Measurements from ENCODE around the gene SCAPER. TPM values are rescaled to one million over a fixed set of nuclear protein-coding genes. Genes with fewer than 3 reads are reported as not detected.

Gene SCAPER
- total and polyA plus RNA-seq, 8 donors, result 3.0 to 23.8 (median 14.2) TPM

DNA sequence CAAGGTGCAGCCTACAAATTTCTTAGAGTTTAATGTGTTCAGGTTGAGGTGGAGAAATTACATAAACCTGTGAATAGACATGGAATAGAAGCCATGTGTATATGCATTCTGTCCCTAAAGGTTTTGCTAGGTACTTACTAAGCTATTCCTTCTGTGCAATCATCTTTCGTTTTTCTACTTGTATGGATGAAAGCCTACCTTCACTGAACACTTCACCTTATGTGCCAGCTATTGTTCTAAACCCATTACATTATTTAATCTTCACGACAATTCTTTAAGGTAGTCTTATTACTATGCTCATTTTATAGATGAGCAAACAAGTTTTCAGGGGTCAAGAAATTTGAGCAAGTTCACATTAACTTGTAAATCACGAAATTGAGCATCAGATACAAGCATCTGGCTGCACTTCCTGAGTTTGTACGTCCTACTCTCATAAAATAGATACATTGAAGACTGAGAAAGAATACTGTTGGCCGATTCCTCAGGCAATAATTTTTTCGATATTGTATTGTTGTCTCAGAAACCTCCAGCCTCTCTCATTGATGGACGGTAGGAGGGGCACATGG lies 25.8 kb upstream of the SCAPER start:
- WGBS, 2 donors, result 14 to 15% methylated on average over 7 of the region's 7 CpGs
- Histone ChIP-seq H3K36me3 (peaks cover 0 to 3% (median 3%) of the 10 kb centered on the region in 3 donors), H3K27me3 (no peaks in the 10 kb centered on the region), H3K4me3 (peak overlapping the region; percentile 65 to 79 (median 72)), H3K27ac (peak overlapping the region; percentile 39 to 76 (median 75)), H3K4me1 (peaks cover 0 to 10% (median 7%) of the 10 kb centered on the region in 3 donors), H3K9me3 (no peaks in the 10 kb centered on the region)
- ATAC-seq (no peak), FAIRE-seq (no peak), DNase-seq (no peak)
- TF ChIP-seq, protein P1, sequence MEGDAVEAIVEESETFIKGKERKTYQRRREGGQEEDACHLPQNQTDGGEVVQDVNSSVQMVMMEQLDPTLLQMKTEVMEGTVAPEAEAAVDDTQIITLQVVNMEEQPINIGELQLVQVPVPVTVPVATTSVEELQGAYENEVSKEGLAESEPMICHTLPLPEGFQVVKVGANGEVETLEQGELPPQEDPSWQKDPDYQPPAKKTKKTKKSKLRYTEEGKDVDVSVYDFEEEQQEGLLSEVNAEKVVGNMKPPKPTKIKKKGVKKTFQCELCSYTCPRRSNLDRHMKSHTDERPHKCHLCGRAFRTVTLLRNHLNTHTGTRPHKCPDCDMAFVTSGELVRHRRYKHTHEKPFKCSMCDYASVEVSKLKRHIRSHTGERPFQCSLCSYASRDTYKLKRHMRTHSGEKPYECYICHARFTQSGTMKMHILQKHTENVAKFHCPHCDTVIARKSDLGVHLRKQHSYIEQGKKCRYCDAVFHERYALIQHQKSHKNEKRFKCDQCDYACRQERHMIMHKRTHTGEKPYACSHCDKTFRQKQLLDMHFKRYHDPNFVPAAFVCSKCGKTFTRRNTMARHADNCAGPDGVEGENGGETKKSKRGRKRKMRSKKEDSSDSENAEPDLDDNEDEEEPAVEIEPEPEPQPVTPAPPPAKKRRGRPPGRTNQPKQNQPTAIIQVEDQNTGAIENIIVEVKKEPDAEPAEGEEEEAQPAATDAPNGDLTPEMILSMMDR (IDR thresholded peaks at IDR 0.05), result no peak
- intact Hi-C loops (cut with DNase I), result no loop called here

DNA sequence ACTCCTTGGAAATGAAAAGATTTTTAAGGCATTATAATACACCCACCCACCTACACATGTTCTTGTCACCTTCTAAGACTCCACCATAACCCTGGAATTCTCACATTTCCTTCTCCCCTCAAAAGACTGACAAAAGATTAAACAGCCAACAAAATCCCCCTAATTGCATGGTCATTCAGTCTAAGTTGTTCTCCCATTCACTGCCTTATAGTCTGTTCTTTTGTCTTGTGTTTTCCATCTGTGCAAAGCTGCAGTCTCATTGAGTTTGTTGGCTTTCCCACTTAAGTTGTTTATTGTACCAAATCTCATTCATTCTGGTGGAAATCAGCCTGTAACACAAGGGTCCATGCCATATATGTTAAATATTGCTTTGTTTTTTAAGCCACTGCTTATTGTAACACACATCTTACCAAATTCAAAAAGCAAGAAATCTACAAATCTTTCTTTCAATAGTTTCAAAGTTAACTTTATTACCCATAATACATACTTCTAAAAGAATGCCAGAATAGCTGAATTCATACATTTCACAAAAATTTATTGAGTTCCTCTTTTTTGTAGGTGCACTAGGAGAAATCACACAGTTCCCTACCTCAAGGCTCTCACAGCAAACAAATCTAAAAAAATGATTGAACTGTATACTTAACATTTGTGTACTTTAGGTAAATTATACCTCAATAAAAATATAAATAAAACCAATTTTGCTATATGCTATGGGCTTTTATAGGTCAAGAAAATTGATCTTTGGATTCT lies 24.0 kb upstream of the SCAPER start:
- FAIRE-seq (no peak), DNase-seq (no peak), ATAC-seq (no peak)
- Histone ChIP-seq H3K27ac (no peak overlapping the region), H3K4me3 (no peak overlapping the region), H3K36me3 (no peaks in the 10 kb centered on the region), H3K4me1 (peaks cover 0 to 10% (median 7%) of the 10 kb centered on the region in 3 donors), H3K27me3 (no peaks in the 10 kb centered on the region), H3K9me3 (no peaks in the 10 kb centered on the region)
- TF ChIP-seq, protein P1 (IDR thresholded peaks at IDR 0.05), result no peak
- intact Hi-C loops (cut with DNase I), result no loop called here

DNA sequence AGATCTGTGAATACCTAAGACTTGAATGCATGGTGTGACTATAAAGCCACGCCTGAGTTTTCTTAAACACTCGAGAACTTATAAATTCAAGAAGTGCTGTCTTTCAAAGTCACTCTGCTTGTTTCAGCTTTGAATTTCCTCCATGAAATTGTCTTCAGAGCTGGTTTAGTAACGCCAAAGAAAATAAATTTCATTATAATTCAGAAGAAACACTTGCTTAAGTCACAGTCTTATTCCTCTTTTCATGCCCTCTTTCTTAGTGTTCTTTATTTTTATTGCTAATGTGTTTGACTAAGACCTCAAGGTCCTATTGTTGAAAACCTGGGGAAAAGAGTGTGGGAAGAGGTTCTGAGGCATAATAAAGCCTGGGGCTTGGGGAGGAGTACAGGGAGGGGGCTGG lies 23.1 kb upstream of the SCAPER start:
- no peak for FAIRE-seq
- H3K27ac ChIP-seq, result no peak overlapping the region
- TF ChIP-seq, protein P1 (IDR thresholded peaks at IDR 0.05), result no peak
- H3K4me1 ChIP-seq, result peaks cover 0 to 10% (median 7%) of the 10 kb centered on the region in 3 donors
- no peaks in the 10 kb centered on the region for H3K36me3 ChIP-seq
- 80 to 87% methylated on average over 3 of the region's 3 CpGs for WGBS, 2 donors
- H3K9me3 ChIP-seq, result no peaks in the 10 kb centered on the region
- ATAC-seq, result no peak
- no peak overlapping the region for H3K4me3 ChIP-seq
- intact Hi-C loops (cut with DNase I), result no loop called here
- no peaks in the 10 kb centered on the region for H3K27me3 ChIP-seq
- DNase-seq, result no peak

DNA sequence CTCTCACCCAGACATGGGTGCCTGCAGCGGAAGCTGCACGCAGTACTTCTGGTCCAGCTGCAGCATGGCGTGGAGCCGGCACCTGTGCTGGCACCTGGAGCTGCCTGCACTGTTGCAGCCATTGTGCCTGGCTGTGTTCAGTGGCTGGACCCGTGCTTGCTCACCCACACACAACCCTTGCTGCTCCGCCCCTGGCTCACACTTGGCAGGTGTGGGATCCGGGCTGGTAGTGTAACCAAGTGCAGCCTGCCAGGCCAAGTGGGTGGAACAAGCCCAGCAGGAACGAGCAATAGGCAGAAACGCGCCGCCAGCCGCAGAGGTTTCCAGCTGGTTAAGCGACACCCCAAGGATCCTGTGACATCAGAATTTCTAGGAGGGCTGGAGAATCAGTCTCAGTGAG lies 11.2 kb upstream of the SCAPER start:
- 84 to 88% methylated on average over 13 of the region's 13 CpGs for WGBS, 2 donors
- FAIRE-seq (no peak), ATAC-seq (no peak), DNase-seq (peak in 1 of 6 donors; percentile 45)
- intact Hi-C loops (cut with DNase I), result no loop called here
- TF ChIP-seq, protein P1 (IDR thresholded peaks at IDR 0.05), result no peak
- no peaks in the 10 kb centered on the region for H3K9me3 ChIP-seq
- no peak overlapping the region for H3K27ac ChIP-seq
- no peak overlapping the region for H3K4me3 ChIP-seq
- no peaks in the 10 kb centered on the region for H3K4me1 ChIP-seq
- H3K36me3 ChIP-seq, result no peaks in the 10 kb centered on the region
- no peaks in the 10 kb centered on the region for H3K27me3 ChIP-seq

DNA sequence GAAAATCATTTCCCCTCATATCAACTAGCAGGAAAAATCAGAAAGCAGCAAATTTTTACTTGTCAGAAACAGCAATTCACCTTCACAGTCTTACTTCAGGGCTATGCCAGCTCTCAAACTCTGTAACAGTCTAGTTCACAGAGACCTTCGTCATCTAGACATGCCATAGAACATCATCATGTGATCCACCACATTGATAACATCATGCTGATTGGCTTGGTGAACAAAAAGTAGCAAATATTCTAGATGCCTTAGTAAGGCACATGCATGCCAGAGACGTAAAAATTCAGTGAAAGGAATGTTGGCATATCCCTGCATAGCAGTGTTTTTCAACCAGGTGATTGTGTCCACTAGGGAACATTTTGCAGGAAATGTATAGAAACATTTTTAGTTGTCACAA lies 8.6 kb upstream of the SCAPER start:
- ATAC-seq (no peak), DNase-seq (no peak), FAIRE-seq (no peak)
- H3K27ac ChIP-seq, result no peak overlapping the region
- H3K36me3 ChIP-seq, result no peaks in the 10 kb centered on the region
- H3K4me1 ChIP-seq, result no peaks in the 10 kb centered on the region
- H3K9me3 ChIP-seq, result no peaks in the 10 kb centered on the region
- intact Hi-C loops (cut with DNase I), result no loop called here
- H3K4me3 ChIP-seq, result no peak overlapping the region
- WGBS, 2 donors, result 60 to 63% methylated on average over 2 of the region's 2 CpGs
- TF ChIP-seq, protein P1 (IDR thresholded peaks at IDR 0.05), result no peak
- H3K27me3 ChIP-seq, result no peaks in the 10 kb centered on the region
